Trophoblast cell (in vitro differentiated cells and primary cell): Measurements from ENCODE around the gene POLR1A.

Experiments
- DNase-seq, 2 donors: peaks; one replicate each; pipeline ENCODE4 v3.0.0-alpha.2; 2016
- H2AFZ ChIP-seq: 2 replicates; pipeline ENCODE4 v1.6.1; 2013; ENCODE audit warnings: low read length, moderate library complexity, mild to moderate bottlenecking; ENCODE audit not compliant: insufficient read depth, poor library complexity
- H2AK5ac ChIP-seq: 2 replicates; pipeline ENCODE4 v1.6.1; 2013; ENCODE audit warnings: mild to moderate bottlenecking, low read length
- H2BK120ac ChIP-seq: 2 replicates; pipeline ENCODE4 v1.6.1; 2013; ENCODE audit warnings: low read length, mild to moderate bottlenecking, moderate library complexity; ENCODE audit not compliant: insufficient read depth, poor library complexity
- H2BK12ac ChIP-seq: 2 replicates; pipeline ENCODE4 v1.6.1; 2013; ENCODE audit warnings: mild to moderate bottlenecking, low read length, moderate library complexity
- H2BK5ac ChIP-seq: 2 replicates; pipeline ENCODE4 v1.6.1; 2013; ENCODE audit warnings: low read length, low read depth, moderate library complexity, mild to moderate bottlenecking; ENCODE audit not compliant: poor library complexity
- H3K14ac ChIP-seq: 2 replicates; pipeline ENCODE4 v1.6.1; 2013; ENCODE audit warnings: mild to moderate bottlenecking, low read length
- H3K18ac ChIP-seq: 2 replicates; pipeline ENCODE4 v1.6.1; 2013; ENCODE audit warnings: mild to moderate bottlenecking, low read length
- H3K23ac ChIP-seq: 2 replicates; pipeline ENCODE4 v1.6.1; 2013; ENCODE audit warnings: low read length
- H3K27ac ChIP-seq: 2 replicates; pipeline ENCODE4 v1.5.1; 2013; ENCODE audit warnings: low read depth, mild to moderate bottlenecking, inconsistent platforms, low read length, moderate library complexity
- H3K27me3 ChIP-seq: 2 replicates; pipeline ENCODE4 v1.6.1; 2013; ENCODE audit warnings: inconsistent platforms, mild to moderate bottlenecking, low read length, moderate library complexity; ENCODE audit not compliant: insufficient read depth
- H3K36me3 ChIP-seq, 2 experiments: 1 replicate in 1 of 2; 2 replicates in 1 of 2; pipeline ENCODE4 v1.6.1; 2013; ENCODE audit warnings: low read length in 2 of 2, mild to moderate bottlenecking in 2 of 2, moderate library complexity in 1 of 2; ENCODE audit not compliant: insufficient read depth in 2 of 2, control insufficient read depth in 1 of 2
- H3K4ac ChIP-seq: 2 replicates; pipeline ENCODE4 v1.6.1; 2013; ENCODE audit warnings: low read depth, mild to moderate bottlenecking, low read length, moderate library complexity
- H3K4me1 ChIP-seq, 2 experiments: 1 replicate in 1 of 2; 2 replicates in 1 of 2; pipeline ENCODE4 v1.6.1; 2013; ENCODE audit warnings: low read length in 2 of 2, mild to moderate bottlenecking in 2 of 2, moderate library complexity in 1 of 2; ENCODE audit not compliant: insufficient read depth in 2 of 2, control insufficient read depth in 1 of 2
- H3K4me2 ChIP-seq: 2 replicates; pipeline ENCODE4 v1.6.1; 2013; ENCODE audit warnings: inconsistent platforms, mild to moderate bottlenecking, low read length, moderate library complexity
- H3K4me3 ChIP-seq: 2 replicates; pipeline ENCODE4 v1.5.1; 2013; ENCODE audit warnings: mild to moderate bottlenecking, low read depth, low read length, inconsistent platforms
- H3K79me1 ChIP-seq: one replicate; pipeline ENCODE4 v1.6.1; 2013; ENCODE audit warnings: low read length
- H3K79me2 ChIP-seq: 2 replicates; pipeline ENCODE4 v1.6.1; 2013; ENCODE audit warnings: low read length, mild to moderate bottlenecking; ENCODE audit not compliant: control insufficient read depth, insufficient read depth, poor library complexity
- H3K9ac ChIP-seq: 2 replicates; pipeline ENCODE4 v1.6.1; 2013; ENCODE audit warnings: mild to moderate bottlenecking, low read length
- H3K9me3 ChIP-seq: 2 replicates; pipeline ENCODE4 v1.6.1; 2013; ENCODE audit warnings: low read depth, mild to moderate bottlenecking, control low read depth, inconsistent platforms, low read length; ENCODE audit not compliant: insufficient read depth
- H4K12ac ChIP-seq: 2 replicates; pipeline ENCODE4 v1.6.1; 2013; ENCODE audit warnings: low read depth, mild to moderate bottlenecking, low read length, moderate library complexity
- H4K8ac ChIP-seq: 2 replicates; pipeline ENCODE4 v1.6.1; 2013; ENCODE audit warnings: low read depth, mild to moderate bottlenecking, low read length, moderate library complexity
- H4K91ac ChIP-seq: one replicate; pipeline ENCODE4 v1.6.1; 2013; ENCODE audit warnings: low read depth, mild to moderate bottlenecking, low read length, moderate library complexity
- WGBS: extraction: QIAGEN DNeasy Blood & Tissue Kit; methylation state at CpG from one replicate; pipeline ENCODE4 v1.1.7; 2013; ENCODE audit warnings: missing lambda C conversion rate; ENCODE audit not compliant: insufficient read length, insufficient coverage; ENCODE audit errors: extremely low coverage; 5-methylcytosine and 5-hydroxymethylcytosine counted together

The POLR1A gene

GRCh38 chr2:86017901-86018896 is 87.5 kb downstream of the POLR1A start:
- H3K23ac ChIP-seq = no peak overlapping the region
- no peak overlapping the region for H2BK120ac ChIP-seq
- H3K27ac ChIP-seq = no peak overlapping the region
- H3K4me3 ChIP-seq = no peak overlapping the region
- H2BK5ac ChIP-seq = no peak overlapping the region
- no peaks in the 10 kb centered on the region for H3K4me1 ChIP-seq
- DNase-seq = peak; percentile 46 to 62
- no peak overlapping the region for H4K12ac ChIP-seq
- H3K4ac ChIP-seq = no peak overlapping the region
- no peaks in the 10 kb centered on the region for H3K27me3 ChIP-seq
- no peaks in the 10 kb centered on the region for H3K36me3 ChIP-seq
- H3K79me2 ChIP-seq = no peaks in the 10 kb centered on the region
- H3K18ac ChIP-seq = no peak overlapping the region
- H3K9ac ChIP-seq = no peak overlapping the region
- no peaks in the 10 kb centered on the region for H3K79me1 ChIP-seq
- no peak overlapping the region for H2AK5ac ChIP-seq
- no peak overlapping the region for H2BK12ac ChIP-seq
- no peak overlapping the region for H3K4me2 ChIP-seq
- H4K8ac ChIP-seq = no peak overlapping the region
- H4K91ac ChIP-seq = no peak overlapping the region
- H3K9me3 ChIP-seq = peaks cover 11% of the 10 kb centered on the region
- no CpG with 5 or more reads among the region's 22 CpGs for WGBS
- H2AFZ ChIP-seq = no peak overlapping the region
- no peak overlapping the region for H3K14ac ChIP-seq

- no peak for DNase-seq
- Histone ChIP-seq H4K8ac (no peak overlapping the region), H3K4me2 (no peak overlapping the region), H2AFZ (no peak overlapping the region), H3K27me3 (no peaks in the 10 kb centered on the region), H3K4me3 (no peak overlapping the region), H3K4ac (no peak overlapping the region), H3K4me1 (peaks cover 8% of the 10 kb centered on the region in 2 experiments), H3K14ac (no peak overlapping the region), H3K79me1 (no peaks in the 10 kb centered on the region), H3K27ac (no peak overlapping the region), H3K23ac (no peak overlapping the region), H3K79me2 (no peaks in the 10 kb centered on the region), H2BK120ac (no peak overlapping the region), H3K36me3 (no peaks in the 10 kb centered on the region), H2AK5ac (no peak overlapping the region), H3K9me3 (peaks cover 11% of the 10 kb centered on the region), H3K9ac (no peak overlapping the region), H3K18ac (no peak overlapping the region), H2BK5ac (no peak overlapping the region), H4K91ac (no peak overlapping the region), H2BK12ac (no peak overlapping the region), H4K12ac (no peak overlapping the region)
- no CpG with 5 or more reads among the region's 12 CpGs for WGBS
Observed at GRCh38 chr2:86016581-86016980, 89.1 kb downstream of the POLR1A start.

- H2BK12ac ChIP-seq = no peak overlapping the region
Observed at GRCh38 chr2:86015699-86016098, 90.0 kb downstream of the POLR1A start.

GRCh38 chr2:86015006-86015405 is 90.7 kb downstream of the POLR1A start:
- no peak overlapping the region for H2AFZ ChIP-seq
- no peak overlapping the region for H4K12ac ChIP-seq
- H3K9ac ChIP-seq = no peak overlapping the region
- H3K4me1 ChIP-seq = peaks cover 10% of the 10 kb centered on the region in 2 experiments
- no peak overlapping the region for H3K27ac ChIP-seq
- H3K4me3 ChIP-seq = no peak overlapping the region
- H3K79me1 ChIP-seq = no peaks in the 10 kb centered on the region
- H3K14ac ChIP-seq = no peak overlapping the region
- H3K27me3 ChIP-seq = no peaks in the 10 kb centered on the region
- H3K23ac ChIP-seq = no peak overlapping the region
- H3K36me3 ChIP-seq = no peaks in the 10 kb centered on the region
- peaks cover 11% of the 10 kb centered on the region for H3K9me3 ChIP-seq
- no peak overlapping the region for H3K18ac ChIP-seq
- H3K79me2 ChIP-seq = no peaks in the 10 kb centered on the region
- no CpG with 5 or more reads among the region's 2 CpGs for WGBS
- H4K91ac ChIP-seq = no peak overlapping the region
- no peak overlapping the region for H3K4ac ChIP-seq
- H2BK12ac ChIP-seq = no peak overlapping the region
- H4K8ac ChIP-seq = no peak overlapping the region
- H2BK5ac ChIP-seq = no peak overlapping the region
- no peak overlapping the region for H3K4me2 ChIP-seq
- no peak overlapping the region for H2AK5ac ChIP-seq
- no peak overlapping the region for H2BK120ac ChIP-seq
- DNase-seq = no peak

More at GRCh38 chr2:86015699-86016098, 90.0 kb downstream of the POLR1A start:
- Histone ChIP-seq H3K36me3 (no peaks in the 10 kb centered on the region), H3K4ac (no peak overlapping the region), H2AK5ac (no peak overlapping the region), H3K4me2 (no peak overlapping the region), H3K9me3 (peaks cover 11% of the 10 kb centered on the region), H3K9ac (no peak overlapping the region), H2BK5ac (no peak overlapping the region), H3K23ac (no peak overlapping the region), H4K8ac (no peak overlapping the region), H4K12ac (no peak overlapping the region), H3K27me3 (no peaks in the 10 kb centered on the region), H3K14ac (no peak overlapping the region), H3K4me1 (peaks cover 10% of the 10 kb centered on the region in 2 experiments), H3K79me1 (no peaks in the 10 kb centered on the region), H2AFZ (no peak overlapping the region), H3K79me2 (no peaks in the 10 kb centered on the region), H4K91ac (no peak overlapping the region), H3K4me3 (no peak overlapping the region), H3K18ac (no peak overlapping the region), H2BK120ac (no peak overlapping the region), H3K27ac (no peak overlapping the region)
- WGBS = no CpG with 5 or more reads among the region's 1 CpG
- DNase-seq = no peak
